HepG2 (cell line): ENCODE measurements around the gene RBFOX1. TPM values are rescaled to one million over a fixed set of nuclear protein-coding genes. Genes with fewer than 3 reads are reported as not detected.

Experiments used
- ATAC-seq: fragments of 200-7000 bp; cut with Tn5 transposase; 3 replicates; pipeline ENCODE4 v1.9.1; 2020; ENCODE audit warnings: mild to moderate bottlenecking, moderate library complexity
- BruUV-seq: library from RNA; stranded (reverse); fragments of 400-500 nt; replicated peaks from 2 replicates; lab custom pipeline; 2021; lab: Mats Ljungman, UMichigan
- CTCF ChIA-PET: fragments of 300-600 bp; formaldehyde crosslinking; extraction: SDS; loops from one replicate; lab custom pipeline; 2021; ENCODE audit warnings: low total read pairs, inconsistent platforms, low intra/inter-chr PET ratio; lab: Yijun Ruan, JAX
- POLR2A ChIA-PET: fragments of 350-600 bp; sonication (Branson Sonifier 250); formaldehyde crosslinking; loops from one replicate; lab custom pipeline; 2020; ENCODE audit warnings: antibody characterized with exemption, inconsistent platforms; lab: Yijun Ruan, JAX
- DNase-seq: peaks from one replicate; pipeline ENCODE4 v3.0.0-alpha.2; 2015; ENCODE audit warnings: low spot score
- FAIRE-seq: peaks from 3 replicates; lab custom pipeline; 2011; peaks lifted over from hg19 to GRCh38; lab: Jason Lieb, UNC
- H2AFZ ChIP-seq: one replicate; pipeline ENCODE4 v1.6.1; 2011; ENCODE audit warnings: low read length, inconsistent platforms
- H3K27ac ChIP-seq: fragments of 300-600 bp; 3 replicates; pipeline ENCODE4 v1.8.0; 2011; ENCODE audit warnings: mixed run types, mild to moderate bottlenecking, mixed read lengths, low read length, inconsistent platforms; ENCODE audit not compliant: insufficient read depth; ENCODE audit errors: extremely low read length
- H3K27me3 ChIP-seq, 2 experiments: fragments of 200-600 bp in 1 of 2; 2 replicates in 1 of 2; 3 replicates in 1 of 2; pipeline versions ENCODE4 v1.6.0 to v1.8.0; 2011; ENCODE audit warnings: low read length in 2 of 2, mild to moderate bottlenecking in 2 of 2, moderate library complexity in 2 of 2, inconsistent platforms in 1 of 2; ENCODE audit not compliant: insufficient read depth in 2 of 2, control insufficient read depth in 1 of 2
- H3K36me3 ChIP-seq, 2 experiments: fragments of 200-600 bp in 1 of 2; replicated peaks in 1 of 2; 2 replicates in 1 of 2; 3 replicates in 1 of 2; pipeline versions ENCODE4 v1.5.1 to v1.8.0; 2011; ENCODE audit warnings: low read length in 2 of 2, inconsistent platforms in 1 of 2; ENCODE audit not compliant: insufficient read depth in 2 of 2, control insufficient read depth in 1 of 2
- H3K4me1 ChIP-seq: 2 replicates; pipeline ENCODE4 v1.5.1; 2012; ENCODE audit warnings: low read length, inconsistent platforms; ENCODE audit not compliant: insufficient read depth
- H3K4me2 ChIP-seq: 2 replicates; pipeline ENCODE4 v1.6.0; 2011; ENCODE audit warnings: low read depth, low read length, inconsistent platforms
- H3K4me3 ChIP-seq, 3 experiments: fragments of 200-600 bp in 1 of 3; sonication (generic), shearing (Covaris generic) in 1 of 3; replicated peaks in 1 of 3; 2 replicates each; pipeline ENCODE4 v1.5.1; 2011 to 2016; ENCODE audit warnings: low read length in 3 of 3, inconsistent platforms in 2 of 3, low read depth in 2 of 3, mild to moderate bottlenecking in 2 of 3, control low read depth in 1 of 3, mixed read lengths in 1 of 3; ENCODE audit not compliant: insufficient read depth in 1 of 3
- H3K79me2 ChIP-seq: one replicate; pipeline ENCODE4 v1.6.1; 2011; ENCODE audit warnings: low read length, inconsistent platforms; ENCODE audit not compliant: insufficient read depth
- H3K9ac ChIP-seq: 2 replicates; pipeline ENCODE4 v1.6.0; 2011; ENCODE audit warnings: mild to moderate bottlenecking, low read depth, low read length, inconsistent platforms; ENCODE audit not compliant: insufficient read depth
- H3K9me3 ChIP-seq: 2 replicates; pipeline ENCODE4 v1.5.1; 2012; ENCODE audit warnings: mild to moderate bottlenecking, low read length
- H4K20me1 ChIP-seq: 2 replicates; pipeline ENCODE4 v1.6.0; 2011; ENCODE audit warnings: inconsistent platforms, mild to moderate bottlenecking, low read length, moderate library complexity; ENCODE audit not compliant: insufficient read depth
- CCAR2 ChIP-seq: fragments of 200-400 bp; formaldehyde crosslinking; optimal IDR thresholded peaks from 2 replicates; pipeline ENCODE3; 2018; ENCODE audit warnings: low read depth, mild to moderate bottlenecking, low read length, moderate library complexity
- CREBL2 ChIP-seq: sonication (generic); formaldehyde crosslinking; IDR thresholded peaks from 2 replicates; pipeline ENCODE4 v1.8.1; 2023; ENCODE audit warnings: missing genetic modification reagents, mild to moderate bottlenecking, borderline replicate concordance
- CSRNP2 ChIP-seq: sonication (generic); formaldehyde crosslinking; conservative IDR thresholded peaks from 2 replicates; pipeline ENCODE4 v1.8.0; 2022; ENCODE audit warnings: low read depth, missing genetic modification reagents
- FOXP1 ChIP-seq, 2 experiments: fragments of 450-650 bp in 1 of 2; IDR thresholded peaks; 2 replicates each; pipeline ENCODE4 v1.6.1; 2017 to 2018; ENCODE audit warnings: antibody characterized with exemption in 1 of 2
- SMC3 ChIP-seq: IDR thresholded peaks from 2 replicates; pipeline ENCODE4 v1.6.1; 2011; ENCODE audit warnings: low read length, improper control_type of control experiment
- TCF7L2 ChIP-seq: IDR thresholded peaks from 2 replicates; pipeline ENCODE4 v1.6.1; 2011; ENCODE audit warnings: mild to moderate bottlenecking, low read depth, low read length, moderate library complexity
- ZBTB21 ChIP-seq: sonication (generic); formaldehyde crosslinking; IDR thresholded peaks from 2 replicates; pipeline ENCODE4 v1.4.0; 2020; ENCODE audit warnings: missing genetic modification reagents
- ZBTB43 ChIP-seq: sonication (generic); formaldehyde crosslinking; conservative IDR thresholded peaks from 2 replicates; pipeline ENCODE4 v1.4.0; 2020; ENCODE audit warnings: missing genetic modification reagents
- ZMYM2 ChIP-seq: sonication (generic); formaldehyde crosslinking; IDR thresholded peaks from 2 replicates; pipeline ENCODE4 v1.8.0; 2022; ENCODE audit warnings: mild to moderate bottlenecking, missing genetic modification reagents
- ZNF407 ChIP-seq: sonication (generic); formaldehyde crosslinking; IDR thresholded peaks from one replicate; pipeline ENCODE4 v1.5.1; 2020; ENCODE audit warnings: mild to moderate bottlenecking, missing genetic modification reagents; ENCODE audit errors: not compliant biosample characterization
- ZNF501 ChIP-seq: sonication (generic); formaldehyde crosslinking; IDR thresholded peaks from 2 replicates; pipeline ENCODE4 v1.5.1; 2020; ENCODE audit warnings: mild to moderate bottlenecking, moderate library complexity, missing genetic modification reagents
- WGBS: methylation state at CpG from one replicate; pipeline ENCODE4 v1.1.6; 2017; ENCODE audit warnings: low lambda C conversion rate; 5-methylcytosine and 5-hydroxymethylcytosine counted together
- in situ Hi-C: cut with HindIII; loops from 2 replicates; pipeline ENCODE4 v1.10.0; 2017; ENCODE audit warnings: low pct_unique_long_range_greater_than_20kb; ENCODE audit not compliant: extremely low pct_ligation_motif_present
- intact Hi-C: fragments of 100-400 bp; cut with micrococcal nuclease; formaldehyde crosslinking; loops from one replicate; pipeline ENCODE4 v1.10.0; 2022; ENCODE audit not compliant: unreplicated experiment
- polyA plus RNA-seq, 8 experiments: library from polyadenylated mRNA; depleted of rRNA in 3 of 8; stranded (reverse) in 7 of 8; unstranded in 1 of 8; fragments of >200 nt; fragmentation: Illumina TruSeq in 4 of 8; extraction: Trizol in 4 of 8; gene quantifications; 2 replicates each; pipeline versions ENCODE4 v1.2.1 to v1.2.3, GENCODE V29; 2011 to 2016; ENCODE audit warnings: low read depth in 4 of 8, missing spikeins in 1 of 8, mixed read lengths in 1 of 8; ENCODE audit not compliant: insufficient read depth in 1 of 8
- total RNA-seq, 5 experiments: library from RNA; depleted of rRNA; stranded (reverse); fragments of >200 nt; fragmentation: Illumina TruSeq; extraction: Trizol; gene quantifications; 2 replicates each; pipeline ENCODE4 v1.2.3, GENCODE V29; 2016; ENCODE audit warnings: low read depth in 1 of 5

Gene RBFOX1
- total and polyA plus RNA-seq, 2 of the 13 experiments (the other 11 are each of a cell fraction or from before 2014, with no cell fraction given): not detected

GRCh38 chr16:7369204-7369603 lies 36.6 kb downstream of the RBFOX1 start:
- intact Hi-C loops: no loop called here
- Histone ChIP-seq H4K20me1 (no peaks in the 10 kb centered on the region), H3K36me3 (no peaks in the 10 kb centered on the region), H3K4me3 (no peak overlapping the region), H3K4me1 (no peaks in the 10 kb centered on the region), H3K79me2 (no peaks in the 10 kb centered on the region), H3K27me3 (0 out of 5 replicates have a peak, but pooled peaks cover 0 to under 1% of the 10 kb centered on the region in 2 experiments), H3K27ac (no peak overlapping the region), H2AFZ (no peak overlapping the region), H3K4me2 (no peak overlapping the region), H3K9ac (no peak overlapping the region), H3K9me3 (no peaks in the 10 kb centered on the region)
- in situ Hi-C loops: no loop called here
- ChIA-PET POLR2A (no interaction called here), CTCF (no interaction called here)
- FAIRE-seq: no peak
- no TSS peak for BruUV-seq
- no peak for ATAC-seq
- 35% methylated on average over 4 of the region's 4 CpGs for WGBS
- no peak for DNase-seq
- TF ChIP-seq ZNF407 (CRISPR knock-in tag) (no peak), CREBL2 (no peak), CCAR2 (no peak), CSRNP2 (no peak), ZBTB43 (CRISPR knock-in tag) (no peak), FOXP1 (IDR thresholded peaks at IDR 0.05) (no peak), FOXP1 (CRISPR knock-in tag; IDR thresholded peaks at IDR 0.05) (no peak), ZMYM2 (CRISPR knock-in tag) (no peak), ZNF501 (CRISPR knock-in tag) (no peak), TCF7L2 (no peak), ZBTB21 (CRISPR knock-in tag) (no peak), SMC3 (no peak)
